Naive B cell (primary cell): Measurements from ENCODE around the gene G6PC3. TPM values are rescaled to one million over a fixed set of nuclear protein-coding genes. Genes with fewer than 3 reads are reported as not detected.

Experiments used
- ATAC-seq, 2 donors: fragments of 150-1000 bp; cut with Tn5 transposase; 2 replicates each; pipeline ENCODE4 v1.10.0; 2021; ENCODE audit warnings: low read depth in 2 of 2, mild to moderate bottlenecking in 2 of 2, moderate library complexity in 2 of 2
- DNase-seq: peaks from one replicate; pipeline ENCODE4 v3.0.0; 2022
- H3K27ac Mint-ChIP-seq, 6 donors: one replicate each; pipeline ENCODE4 v1.8.0; 2020 to 2022; ENCODE audit warnings: mild to moderate bottlenecking in 6 of 6, mixed read lengths in 6 of 6, moderate library complexity in 5 of 6, inconsistent platforms in 2 of 6
- H3K27me3 Mint-ChIP-seq, 3 donors: one replicate each; pipeline ENCODE4 v1.8.0; 2021 to 2022; ENCODE audit warnings: mixed read lengths in 3 of 3, mild to moderate bottlenecking in 1 of 3
- H3K36me3 Mint-ChIP-seq, 2 donors: one replicate each; pipeline ENCODE4 v1.8.0; 2020 to 2022; ENCODE audit warnings: mixed read lengths in 2 of 2, inconsistent platforms in 1 of 2, mild to moderate bottlenecking in 1 of 2
- H3K4me1 Mint-ChIP-seq, 3 donors: one replicate each; pipeline ENCODE4 v1.8.0; 2020 to 2022; ENCODE audit warnings: mixed read lengths in 3 of 3, inconsistent platforms in 1 of 3, mild to moderate bottlenecking in 1 of 3, moderate library complexity in 1 of 3
- H3K4me3 Mint-ChIP-seq, 8 donors: one replicate each; pipeline ENCODE4 v1.8.0; 2020 to 2022; ENCODE audit warnings: mild to moderate bottlenecking in 8 of 8, mixed read lengths in 8 of 8, moderate library complexity in 8 of 8, inconsistent platforms in 2 of 8
- H3K9me3 Mint-ChIP-seq, 7 donors: one replicate each; pipeline ENCODE4 v1.8.0; 2020 to 2022; ENCODE audit warnings: mixed read lengths in 7 of 7, mild to moderate bottlenecking in 5 of 7, inconsistent platforms in 2 of 7, moderate library complexity in 1 of 7
- polyA plus RNA-seq, 6 donors: library from polyadenylated mRNA; unstranded; fragments of 300-500 nt; fragmentation: Illumina TruSeq; gene quantifications; one replicate each; pipeline ENCODE4 v1.2.3, GENCODE V29; 2021; ENCODE audit warnings: low read depth in 6 of 6

Gene G6PC3
- polyA plus RNA-seq, 6 donors from 2014 or later, result 19.2 to 28.0 (median 24.6) TPM

DNA sequence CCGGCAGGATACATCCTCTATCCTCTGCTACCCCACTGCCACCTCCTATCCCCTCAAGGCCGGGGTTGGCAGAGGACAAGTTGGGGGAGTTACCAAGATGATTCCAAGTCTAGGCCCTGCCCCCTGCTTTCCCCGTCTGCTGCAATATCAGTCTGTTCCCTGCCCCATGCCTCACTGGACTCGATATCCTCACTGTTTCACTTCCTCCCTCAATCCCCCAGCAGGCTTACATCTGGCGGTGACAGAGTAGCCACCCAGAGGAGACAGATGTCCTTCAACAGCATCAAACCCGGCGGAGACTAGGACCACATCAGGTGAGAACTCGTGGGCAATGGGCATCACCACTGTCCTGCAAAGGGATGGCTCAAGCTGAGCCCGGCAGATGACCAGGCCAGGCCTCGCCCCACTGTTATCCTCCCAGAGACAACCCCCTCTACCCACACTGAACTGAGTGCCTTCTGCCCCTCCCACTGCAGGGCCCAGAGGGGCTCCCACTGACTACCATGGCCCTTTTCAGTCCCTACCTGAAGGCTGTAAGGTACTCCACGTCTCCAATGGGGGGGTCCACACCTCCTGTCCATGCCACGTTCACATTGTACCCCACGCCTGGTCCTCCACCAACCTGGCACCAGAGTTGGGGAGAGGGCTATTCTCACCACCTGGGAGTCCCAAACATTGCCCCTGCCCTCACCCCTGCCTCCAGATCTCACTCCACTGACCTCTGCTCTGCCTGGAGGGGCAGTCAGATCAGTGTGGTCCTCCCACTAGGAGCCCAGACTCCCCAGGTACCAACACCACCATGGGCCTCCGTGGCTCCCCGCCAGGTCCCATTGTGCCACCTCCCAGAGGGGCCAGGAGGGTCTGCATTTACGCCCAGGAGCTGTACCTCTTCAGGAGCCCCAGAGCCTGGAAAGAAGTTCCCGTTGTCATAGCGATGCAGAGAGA, 9.6 kb downstream of the G6PC3 start:
- peaks cover 0 to 8% of the 10 kb centered on the region in 2 donors for H3K36me3 Mint-ChIP-seq
- peak overlapping the region in 4 of 6 donors; percentile 70 to 94 (median 80) for H3K27ac Mint-ChIP-seq
- no peaks in the 10 kb centered on the region for H3K9me3 Mint-ChIP-seq
- H3K27me3 Mint-ChIP-seq, result no peaks in the 10 kb centered on the region
- peaks cover 0 to 13% (median 7%) of the 10 kb centered on the region in 3 donors for H3K4me1 Mint-ChIP-seq
- ATAC-seq (peak; percentile 36 to 39), DNase-seq (no peak)
- H3K4me3 Mint-ChIP-seq, result peak overlapping the region in 1 of 8 donors; percentile 47

DNA sequence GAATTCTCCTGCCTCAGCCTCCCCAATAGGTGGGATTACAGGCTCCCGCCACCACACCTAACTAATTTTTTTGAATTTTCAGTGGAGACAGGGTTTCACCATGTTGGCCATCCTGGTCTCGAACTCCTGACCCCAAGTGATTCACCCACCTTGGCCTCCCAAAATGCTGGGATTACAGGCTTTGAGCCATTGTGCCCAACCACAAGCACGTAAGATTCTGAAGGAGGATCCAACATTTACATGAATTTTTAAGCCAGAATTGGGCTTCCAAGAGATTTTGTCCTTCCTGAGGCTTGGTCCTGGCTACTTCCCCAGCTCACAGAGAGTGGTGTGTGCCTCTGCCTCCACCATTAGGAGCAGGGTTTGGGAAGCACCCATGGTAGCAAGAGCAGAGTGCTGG, 11.1 kb downstream of the G6PC3 start:
- no peak for ATAC-seq
- Mint-ChIP-seq H3K36me3 (peaks cover 0 to 8% of the 10 kb centered on the region in 2 donors), H3K4me3 (no peak overlapping the region), H3K4me1 (peaks cover 0 to 7% (median 7%) of the 10 kb centered on the region in 3 donors), H3K27me3 (no peaks in the 10 kb centered on the region), H3K9me3 (no peaks in the 10 kb centered on the region), H3K27ac (peak overlapping the region in 1 of 6 donors; percentile 47)
- DNase-seq, result no peak

DNA sequence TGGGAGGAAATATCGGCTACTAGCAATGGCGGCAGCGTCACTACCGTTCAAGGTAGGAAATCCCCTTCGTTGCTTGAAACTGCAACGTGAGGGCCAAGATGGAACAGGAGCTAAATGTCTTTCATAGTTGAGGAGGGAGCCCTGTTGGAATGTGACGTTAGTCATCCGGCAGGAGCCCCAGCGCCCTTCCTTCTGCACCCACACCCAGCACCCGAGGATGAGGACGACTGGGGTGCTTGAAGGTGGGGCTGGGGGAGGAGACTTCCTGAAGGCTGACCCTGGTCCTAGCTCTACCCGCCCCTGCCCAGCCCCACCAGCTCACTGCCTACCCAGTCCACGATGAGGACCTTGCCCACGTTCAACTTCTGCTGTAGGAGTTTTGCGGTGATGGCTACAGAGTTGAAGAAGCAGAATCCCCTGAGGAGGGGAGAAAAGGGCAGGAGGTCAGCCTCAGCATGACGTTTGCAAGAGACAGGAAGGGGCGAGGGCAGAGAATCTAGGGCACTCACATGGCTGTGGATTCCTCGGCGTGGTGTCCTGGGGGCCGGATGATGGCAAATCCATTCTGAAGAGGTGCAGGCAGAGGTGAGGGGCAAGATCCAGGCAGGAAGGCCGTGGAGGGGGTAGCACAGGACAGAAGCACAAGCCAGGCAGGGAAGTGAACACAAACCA, 11.9 kb downstream of the G6PC3 start:
- no peaks in the 10 kb centered on the region for H3K9me3 Mint-ChIP-seq

DNA sequence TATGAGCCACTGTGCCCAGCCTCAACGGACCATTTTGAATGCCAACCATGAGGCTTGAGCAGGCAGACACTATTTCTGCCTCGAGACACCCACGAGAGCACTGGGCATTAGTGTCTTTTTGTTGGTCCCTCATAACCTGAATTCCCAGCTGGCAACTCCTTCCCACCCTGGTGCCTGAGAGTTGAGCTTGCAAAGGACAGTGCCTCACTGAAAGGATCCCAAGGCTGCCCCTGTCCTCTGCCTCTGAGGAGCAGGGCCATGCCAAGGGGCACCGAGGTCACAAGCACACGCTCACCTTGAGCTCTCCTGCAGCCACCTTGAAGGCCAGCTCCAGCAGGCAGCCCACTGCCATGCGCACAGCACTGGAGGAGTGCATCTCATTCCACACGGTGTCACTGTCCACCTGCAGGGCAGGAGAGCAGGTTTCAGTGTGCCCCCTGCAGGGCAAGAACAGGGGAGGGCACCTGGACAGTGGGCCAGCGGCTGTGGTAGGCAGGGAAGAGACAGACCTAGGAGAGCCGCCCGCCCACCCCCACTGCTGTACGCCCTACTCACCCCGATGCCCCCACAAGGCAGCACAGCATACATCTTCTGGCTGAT, 12.8 kb downstream of the G6PC3 start:
- no peak overlapping the region for H3K4me3 Mint-ChIP-seq
- H3K27ac Mint-ChIP-seq, result no peak overlapping the region
- no peaks in the 10 kb centered on the region for H3K27me3 Mint-ChIP-seq
- peaks cover 0 to 10% of the 10 kb centered on the region in 2 donors for H3K36me3 Mint-ChIP-seq
- DNase-seq (no peak), ATAC-seq (no peak)
- no peaks in the 10 kb centered on the region for H3K9me3 Mint-ChIP-seq
- H3K4me1 Mint-ChIP-seq, result peaks cover 0 to 7% (median 7%) of the 10 kb centered on the region in 3 donors

More for the DNA sequence above, 11.9 kb downstream of the G6PC3 start:
- no peaks in the 10 kb centered on the region for H3K27me3 Mint-ChIP-seq
- ATAC-seq, result no peak
- DNase-seq, result no peak
- H3K4me1 Mint-ChIP-seq, result peaks cover 0 to 7% (median 7%) of the 10 kb centered on the region in 3 donors
- H3K4me3 Mint-ChIP-seq, result peak overlapping the region in 1 of 8 donors; percentile 15
- peak overlapping the region in 2 of 6 donors; percentile 21 to 88 for H3K27ac Mint-ChIP-seq
- peaks cover 0 to 8% of the 10 kb centered on the region in 2 donors for H3K36me3 Mint-ChIP-seq

DNA sequence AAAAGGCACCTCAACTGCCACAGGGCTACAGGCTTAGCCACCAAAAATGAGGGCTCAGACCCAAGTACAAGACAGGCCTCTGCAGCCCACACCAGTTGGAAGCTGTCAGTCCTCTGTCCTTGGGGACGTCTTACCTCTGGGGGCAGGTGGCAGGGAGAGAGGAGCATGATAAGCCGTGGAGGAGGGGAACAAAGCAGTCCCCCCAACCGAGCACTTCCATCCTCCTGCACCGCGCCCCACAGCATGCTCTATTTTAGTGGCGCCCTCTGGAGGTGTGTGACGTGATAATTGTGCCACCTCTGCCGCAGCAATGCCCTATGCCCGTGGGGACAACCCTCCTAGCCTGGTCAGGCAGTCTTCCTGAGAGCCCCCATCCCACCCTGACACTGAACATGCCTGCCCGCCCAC, 13.6 kb downstream of the G6PC3 start:
- Mint-ChIP-seq H3K4me1 (peaks cover 4 to 7% (median 7%) of the 10 kb centered on the region in 3 donors), H3K9me3 (no peaks in the 10 kb centered on the region), H3K27me3 (no peaks in the 10 kb centered on the region), H3K4me3 (no peak overlapping the region), H3K36me3 (peaks cover 0 to 17% of the 10 kb centered on the region in 2 donors), H3K27ac (no peak overlapping the region)
- DNase-seq, result no peak
- peak; percentile 35 to 48 for ATAC-seq

DNA sequence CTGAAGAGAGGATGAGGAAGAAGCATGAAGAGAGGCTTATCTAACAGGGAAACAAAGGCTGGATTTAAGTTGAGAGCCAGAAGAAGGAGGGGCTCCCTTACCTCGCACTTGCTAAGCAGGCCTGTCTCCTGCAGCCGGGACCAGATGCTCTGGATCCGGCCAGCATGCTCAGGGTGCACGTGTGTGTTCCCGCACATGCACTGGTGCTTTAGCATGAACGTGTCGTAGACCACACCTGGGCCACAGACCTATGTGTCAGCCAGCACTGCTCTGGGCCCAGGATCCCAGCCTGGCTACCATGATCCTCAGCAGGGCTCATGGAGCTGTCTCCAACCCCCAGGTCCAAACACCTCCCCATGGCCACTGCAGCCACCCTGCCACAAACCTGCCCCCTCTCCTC, 14.4 kb downstream of the G6PC3 start:
- peaks cover 0 to 17% of the 10 kb centered on the region in 2 donors for H3K36me3 Mint-ChIP-seq
- peaks cover 3 to 5% (median 4%) of the 10 kb centered on the region in 3 donors for H3K4me1 Mint-ChIP-seq
- no peak for DNase-seq
- H3K27ac Mint-ChIP-seq, result peak overlapping the region in 1 of 6 donors; percentile 74
- H3K9me3 Mint-ChIP-seq, result no peaks in the 10 kb centered on the region
- no peak for ATAC-seq
- H3K27me3 Mint-ChIP-seq, result no peaks in the 10 kb centered on the region
- no peak overlapping the region for H3K4me3 Mint-ChIP-seq

DNA sequence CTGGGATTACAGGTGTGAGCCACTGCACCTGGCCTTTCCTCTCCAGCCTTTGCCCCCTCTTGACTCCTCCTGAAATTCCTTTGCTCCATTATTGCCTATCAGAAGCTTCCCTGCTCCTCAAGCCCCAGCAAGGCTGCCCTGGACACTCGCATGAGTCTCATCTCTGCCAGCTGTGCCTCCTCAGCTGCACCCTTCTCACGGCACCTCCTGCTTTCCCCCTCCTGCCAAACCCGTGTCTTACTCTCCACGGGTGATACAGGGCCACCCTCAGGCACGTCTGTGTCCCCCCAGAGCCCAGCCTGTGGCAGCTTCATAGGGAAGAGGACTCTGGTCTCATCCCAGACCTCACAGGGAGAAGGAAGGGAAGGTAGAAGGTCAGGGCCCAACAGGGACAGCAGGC, 15.4 kb downstream of the G6PC3 start:
- ATAC-seq, result no peak
- Mint-ChIP-seq H3K27ac (peak overlapping the region in 3 of 6 donors; percentile 13 to 66 (median 32)), H3K4me3 (no peak overlapping the region), H3K27me3 (no peaks in the 10 kb centered on the region), H3K4me1 (peaks cover 0 to 4% (median 0%) of the 10 kb centered on the region in 3 donors), H3K9me3 (no peaks in the 10 kb centered on the region), H3K36me3 (peaks cover 0 to 17% of the 10 kb centered on the region in 2 donors)
- DNase-seq, result no peak

DNA sequence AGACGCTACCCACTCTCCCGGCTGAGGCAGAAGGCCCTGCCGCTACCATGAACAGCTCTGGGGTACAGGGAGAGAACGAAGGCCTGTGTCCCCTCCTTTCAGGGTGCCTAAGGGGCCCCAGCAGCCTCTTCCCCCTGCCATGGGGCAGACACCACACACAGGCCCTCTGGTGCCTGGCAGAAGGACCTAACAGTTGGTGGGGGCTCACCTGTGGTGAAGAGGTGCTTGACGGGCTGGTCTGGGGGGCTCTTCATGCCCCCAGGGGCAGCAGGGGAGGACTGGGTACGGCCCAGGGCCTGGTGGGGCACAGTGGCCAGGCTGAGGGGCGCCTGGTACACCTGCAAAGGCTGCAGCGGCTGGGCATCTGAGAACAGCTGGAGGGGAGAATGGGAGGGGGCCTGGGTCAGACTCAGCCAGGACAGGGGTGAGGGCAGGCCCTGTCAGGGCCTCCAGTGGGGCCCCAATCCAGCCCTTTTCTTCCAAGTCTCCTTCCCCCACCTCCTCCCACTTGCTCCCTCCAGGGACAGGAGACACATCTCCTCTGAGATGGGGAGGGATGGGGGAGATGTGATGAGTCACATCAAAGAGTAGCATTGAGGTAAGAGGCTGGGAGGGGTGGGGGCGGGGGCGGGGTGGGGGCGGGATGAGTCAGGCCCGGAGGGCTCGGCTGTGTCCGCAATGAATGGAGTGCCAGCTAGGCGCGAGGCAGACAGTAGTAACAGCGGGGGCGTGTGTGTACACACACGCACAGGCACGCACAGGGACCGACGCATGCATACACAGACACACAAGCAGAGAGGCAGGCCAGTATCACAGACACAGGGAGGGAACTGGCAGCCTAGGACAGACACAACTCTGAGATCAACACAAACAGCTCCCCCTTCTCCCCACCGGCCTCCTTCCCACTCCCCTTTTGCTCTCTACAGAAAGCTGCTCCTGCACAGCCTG, 16.1 kb downstream of the G6PC3 start:
- Mint-ChIP-seq H3K36me3 (peaks cover 0 to 22% of the 10 kb centered on the region in 2 donors), H3K4me3 (no peak overlapping the region), H3K4me1 (peaks cover 0 to 7% (median 0%) of the 10 kb centered on the region in 3 donors), H3K27me3 (no peaks in the 10 kb centered on the region), H3K9me3 (no peaks in the 10 kb centered on the region), H3K27ac (peak overlapping the region in 2 of 6 donors; percentile 15 to 71)
- ATAC-seq (no peak), DNase-seq (no peak)

DNA sequence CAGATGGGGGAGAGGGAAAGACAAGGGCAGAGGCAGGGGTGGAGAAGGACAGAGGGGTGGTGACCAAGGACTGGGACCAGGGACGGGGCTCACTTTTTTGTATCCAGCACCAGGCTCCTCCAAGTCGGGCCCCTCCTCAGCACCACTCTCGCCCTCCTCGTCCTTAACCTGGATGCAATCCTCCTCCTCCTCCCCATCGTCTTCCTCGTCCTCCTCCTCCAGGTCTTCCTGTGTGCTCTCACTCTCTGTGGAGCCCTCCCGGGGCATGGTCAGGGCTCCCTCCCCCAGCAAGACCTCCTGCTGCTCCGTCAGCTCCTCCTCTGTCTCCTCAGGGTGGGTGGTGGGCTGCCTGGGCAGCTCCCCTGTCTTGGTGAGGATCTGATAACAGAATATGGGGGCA, 16.8 kb downstream of the G6PC3 start:
- no peak for DNase-seq
- Mint-ChIP-seq H3K4me3 (no peak overlapping the region), H3K27ac (peak overlapping the region in 1 of 6 donors; percentile 71), H3K4me1 (peaks cover 0 to 8% (median 0%) of the 10 kb centered on the region in 3 donors), H3K36me3 (peaks cover 0 to 22% of the 10 kb centered on the region in 2 donors), H3K27me3 (no peaks in the 10 kb centered on the region), H3K9me3 (no peaks in the 10 kb centered on the region)
- no peak for ATAC-seq

DNA sequence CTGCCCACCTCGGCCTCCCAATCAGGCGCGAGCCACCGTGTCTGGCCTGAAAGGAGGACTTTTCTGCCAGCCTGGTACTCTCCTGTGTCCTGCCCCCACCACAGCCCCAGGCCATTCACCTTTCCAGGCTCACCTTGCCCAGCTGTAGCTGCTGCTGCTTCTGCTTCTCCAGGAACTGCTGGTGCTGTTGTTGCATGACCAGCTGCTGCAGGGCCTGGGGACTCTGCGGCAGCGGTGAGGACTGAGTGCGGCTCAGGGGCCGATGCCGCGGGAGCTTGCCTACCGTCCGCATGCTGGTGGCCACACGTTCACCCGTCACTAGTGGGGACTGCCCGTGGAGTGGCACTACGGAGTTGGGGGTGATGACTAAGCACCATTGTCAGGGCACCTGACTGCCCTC, 17.7 kb downstream of the G6PC3 start:
- H3K4me1 Mint-ChIP-seq, result peaks cover 0 to 8% (median 0%) of the 10 kb centered on the region in 3 donors
- peaks cover 0 to 1% (median 0%) of the 10 kb centered on the region in 7 donors for H3K9me3 Mint-ChIP-seq
- no peak overlapping the region for H3K4me3 Mint-ChIP-seq
- H3K27ac Mint-ChIP-seq, result no peak overlapping the region
- H3K36me3 Mint-ChIP-seq, result peaks cover 0 to 17% of the 10 kb centered on the region in 2 donors
- DNase-seq (no peak), ATAC-seq (no peak)
- no peaks in the 10 kb centered on the region for H3K27me3 Mint-ChIP-seq

DNA sequence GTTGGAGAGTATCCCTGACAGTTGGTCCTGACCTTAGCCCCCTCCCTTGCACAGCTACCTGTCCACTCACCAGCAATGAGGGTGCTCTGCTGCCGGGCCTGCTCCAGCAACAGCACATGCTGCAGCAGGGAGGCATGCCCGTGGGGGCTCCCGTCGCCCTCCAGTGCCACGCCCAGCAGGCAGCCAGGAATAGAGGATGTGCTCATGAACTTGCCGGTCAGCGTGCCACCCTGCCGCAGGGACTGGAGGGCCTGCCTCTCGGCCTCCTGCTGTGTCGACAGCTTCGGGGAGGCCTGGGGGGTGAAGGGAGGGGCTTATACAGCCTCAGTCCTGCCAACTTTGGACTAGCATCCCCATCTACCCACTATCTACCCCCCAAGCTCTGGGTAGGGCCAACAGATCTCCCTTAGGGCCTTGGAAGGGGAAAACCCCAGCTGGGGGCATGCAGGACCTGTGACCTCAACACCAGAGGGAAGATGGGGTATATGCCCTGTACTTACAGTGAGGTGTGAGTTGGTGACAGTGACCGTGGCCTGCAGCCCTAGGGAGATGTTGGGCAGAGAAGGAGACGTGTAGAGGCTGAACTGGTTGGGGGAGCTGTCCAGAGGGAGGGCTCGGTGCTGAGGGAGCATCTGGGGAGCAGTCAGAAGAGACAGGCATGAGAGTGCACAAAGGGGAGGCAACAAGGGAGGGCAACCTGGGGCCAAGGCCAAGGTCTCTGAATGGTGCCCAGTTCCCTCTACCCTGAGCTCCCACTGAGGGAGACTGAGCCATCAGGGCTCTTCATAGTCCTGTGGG, 20.9 kb downstream of the G6PC3 start:
- no peak overlapping the region for H3K4me3 Mint-ChIP-seq
- H3K27me3 Mint-ChIP-seq, result no peaks in the 10 kb centered on the region
- no peak overlapping the region for H3K27ac Mint-ChIP-seq
- peaks cover 0 to 17% of the 10 kb centered on the region in 2 donors for H3K36me3 Mint-ChIP-seq
- peaks cover 9 to 17% (median 12%) of the 10 kb centered on the region in 3 donors for H3K4me1 Mint-ChIP-seq
- peaks cover 0 to 2% (median 0%) of the 10 kb centered on the region in 7 donors for H3K9me3 Mint-ChIP-seq
- ATAC-seq (no peak), DNase-seq (no peak)

DNA sequence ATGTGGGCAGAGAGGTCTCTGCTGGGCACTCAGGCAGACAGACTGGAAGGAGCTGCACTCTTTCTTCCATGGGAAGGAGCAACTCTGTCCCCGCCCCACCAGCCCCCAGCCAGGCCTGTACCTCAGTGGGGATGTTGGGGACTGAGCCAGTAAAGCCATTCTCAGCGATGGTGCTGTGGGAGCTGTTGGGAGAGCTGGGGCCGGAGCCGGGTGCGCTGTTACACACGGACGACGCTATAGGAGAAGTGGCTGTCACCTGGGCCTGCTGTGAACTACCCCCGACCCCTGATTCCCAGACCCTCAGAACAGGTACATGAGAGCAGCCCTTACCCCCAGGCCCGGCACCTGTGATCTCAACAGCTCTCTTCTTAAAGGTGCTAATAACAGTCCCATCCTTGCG, 21.5 kb downstream of the G6PC3 start:
- Mint-ChIP-seq H3K36me3 (peaks cover 0 to 17% of the 10 kb centered on the region in 2 donors), H3K4me3 (no peak overlapping the region), H3K4me1 (peaks cover 13 to 17% (median 17%) of the 10 kb centered on the region in 3 donors), H3K27ac (no peak overlapping the region), H3K9me3 (peaks cover 0 to 2% (median 0%) of the 10 kb centered on the region in 7 donors), H3K27me3 (no peaks in the 10 kb centered on the region)
- DNase-seq, result no peak
- no peak for ATAC-seq
